ENCODE data around the gene DUSP14. TPM values are rescaled to one million over a fixed set of nuclear protein-coding genes. Genes with fewer than 3 reads are reported as not detected.

The DUSP14 gene
- total and polyA plus RNA-seq, 2 experiments from 2014 or later: 153 to 154 TPM

DNA sequence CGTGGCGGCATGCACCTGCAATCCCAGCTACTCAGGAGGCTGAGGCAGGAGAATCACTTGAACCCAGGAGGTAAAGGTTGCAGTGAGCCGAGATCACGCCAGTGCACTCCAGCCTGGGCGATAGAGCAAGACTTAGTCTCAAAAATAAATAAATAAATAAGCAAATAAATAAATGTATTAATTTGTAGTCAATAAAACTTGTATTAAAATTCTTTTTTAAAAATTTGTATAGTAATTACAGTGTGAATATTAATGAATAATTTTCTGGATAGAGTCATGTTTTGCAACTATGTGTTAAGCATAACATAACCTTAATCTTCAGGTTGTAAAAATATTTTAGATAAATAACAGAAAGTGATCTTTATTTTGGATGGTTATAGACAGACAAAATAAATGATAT, 27.2 kb upstream of the DUSP14 start:
- Histone ChIP-seq H4K20me1 (ENCODE audit: insufficient read depth) (no peaks in the 10 kb centered on the region), H3K79me2 (ENCODE audit: insufficient read depth) (0 out of 2 replicates have a peak, but pooled peaks cover 6% of the 10 kb centered on the region), H3K9ac (no peak overlapping the region), H3K27ac (no peak overlapping the region), H3K4me3 (no peak overlapping the region), H3K36me3 (ENCODE audit: low read depth) (peaks cover 31% of the 10 kb centered on the region), H3K9me2 (ENCODE audit: insufficient read depth) (no peaks in the 10 kb centered on the region), H3F3A (ENCODE audit: insufficient read depth) (peaks cover 5% of the 10 kb centered on the region), H3K4me2 (ENCODE audit: unreplicated experiment) (no peak overlapping the region), H3K9me3 (ENCODE audit: low read depth) (no peaks in the 10 kb centered on the region), H3K27me3 (replicated peaks; ENCODE audit: insufficient read depth) (no peaks in the 10 kb centered on the region), H3K4me1 (ENCODE audit: insufficient read depth) (peaks cover 10% of the 10 kb centered on the region), H2AFZ (no peak overlapping the region)
- no peak for DNase-seq
- in situ Hi-C loops (cut with MboI): no loop called here
- 93 to 98% methylated on average over 5 of the region's 5 CpGs for WGBS, 2 experiments (ENCODE audit: low coverage in 1 of 2, low lambda C conversion rate in 2 of 2, missing lambda C conversion rate in 2 of 2)
- TF ChIP-seq EZH2 (IDR thresholded peaks at IDR 0.05; ENCODE audit: insufficient read depth, poor library complexity, severe bottlenecking) (no peak), EZH2phosphoT487 (IDR thresholded peaks at IDR 0.05; ENCODE audit: insufficient read depth, low read depth) (no peak)

DNA sequence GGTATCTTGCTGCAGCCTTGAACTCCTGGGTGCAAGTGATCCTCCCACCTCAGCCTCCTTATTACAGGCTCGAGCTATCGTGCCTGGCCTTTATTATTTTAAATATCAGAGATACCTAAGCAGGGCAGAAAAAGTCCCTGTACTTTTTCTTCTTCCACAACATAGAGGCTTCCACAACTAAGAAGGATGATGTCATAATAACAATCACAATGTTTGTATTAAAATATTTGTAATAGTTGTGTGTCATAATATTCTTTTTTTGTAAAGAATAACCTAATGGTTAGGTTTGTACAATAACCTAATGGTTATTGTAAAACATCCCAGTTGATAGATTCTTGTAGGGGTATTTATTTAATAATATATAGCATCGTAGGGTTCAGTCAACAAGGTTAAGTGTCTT, 26.7 kb upstream of the DUSP14 start:
- Histone ChIP-seq H3K9ac (no peak overlapping the region), H3F3A (ENCODE audit: insufficient read depth) (peaks cover 1% of the 10 kb centered on the region), H3K4me1 (ENCODE audit: insufficient read depth) (peaks cover 10% of the 10 kb centered on the region), H2AFZ (no peak overlapping the region), H3K27ac (no peak overlapping the region), H3K9me2 (ENCODE audit: insufficient read depth) (no peaks in the 10 kb centered on the region), H3K9me3 (ENCODE audit: low read depth) (no peaks in the 10 kb centered on the region), H3K27me3 (replicated peaks; ENCODE audit: insufficient read depth) (no peaks in the 10 kb centered on the region), H3K4me2 (ENCODE audit: unreplicated experiment) (no peak overlapping the region), H4K20me1 (ENCODE audit: insufficient read depth) (no peaks in the 10 kb centered on the region), H3K79me2 (ENCODE audit: insufficient read depth) (0 out of 2 replicates have a peak, but pooled peaks cover under 1% of the 10 kb centered on the region), H3K4me3 (no peak overlapping the region), H3K36me3 (ENCODE audit: low read depth) (peaks cover 36% of the 10 kb centered on the region)
- DNase-seq: no peak
- 95 to 98% methylated on average over 3 of the region's 3 CpGs for WGBS, 2 experiments (ENCODE audit: low coverage in 1 of 2, low lambda C conversion rate in 2 of 2, missing lambda C conversion rate in 2 of 2)
- TF ChIP-seq EZH2 (IDR thresholded peaks at IDR 0.05; ENCODE audit: insufficient read depth, poor library complexity, severe bottlenecking) (no peak), EZH2phosphoT487 (IDR thresholded peaks at IDR 0.05; ENCODE audit: insufficient read depth, low read depth) (no peak)
- in situ Hi-C loops (cut with MboI): no loop called here

DNA sequence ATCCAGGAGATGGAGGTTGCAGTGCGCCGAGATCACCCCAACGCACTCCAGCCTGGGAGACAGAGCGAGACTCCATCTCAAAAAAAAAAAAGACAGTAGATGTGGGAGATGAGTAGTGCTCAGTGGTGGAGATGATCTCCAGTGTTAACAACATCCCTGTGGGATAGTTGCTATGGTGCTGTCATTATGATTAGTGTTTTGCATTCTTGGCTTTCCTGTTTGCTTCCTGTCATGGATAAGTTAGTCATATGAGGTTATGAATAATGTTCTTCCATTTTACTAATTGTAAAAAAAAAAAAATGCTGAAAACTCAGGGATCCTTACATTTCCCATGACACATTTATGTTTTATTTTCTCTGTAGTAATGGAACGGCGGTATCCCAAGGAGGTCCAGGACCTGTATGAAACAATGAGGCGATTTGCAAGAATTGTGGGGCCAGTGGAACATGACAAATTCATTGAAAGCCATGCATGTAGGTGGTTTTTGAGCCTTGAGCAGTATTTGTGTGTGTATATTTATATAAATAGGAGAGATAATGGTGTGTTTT, 24.5 kb upstream of the DUSP14 start:
- H3K4me3 ChIP-seq: no peak overlapping the region
- TF ChIP-seq EZH2phosphoT487 (IDR thresholded peaks at IDR 0.05; ENCODE audit: insufficient read depth, low read depth): no peak
- no peak for TF ChIP-seq EZH2 (IDR thresholded peaks at IDR 0.05; ENCODE audit: insufficient read depth, poor library complexity, severe bottlenecking)
- H3K9me3 ChIP-seq (ENCODE audit: low read depth): no peaks in the 10 kb centered on the region
- no peak overlapping the region for H2AFZ ChIP-seq
- no peaks in the 10 kb centered on the region for H3K79me2 ChIP-seq (ENCODE audit: insufficient read depth)
- no peak overlapping the region for H3K9ac ChIP-seq
- H3K27me3 ChIP-seq (replicated peaks; ENCODE audit: insufficient read depth): no peaks in the 10 kb centered on the region
- no peaks in the 10 kb centered on the region for H3K9me2 ChIP-seq (ENCODE audit: insufficient read depth)
- peak; percentile 60 for DNase-seq
- no peaks in the 10 kb centered on the region for H3K4me1 ChIP-seq (ENCODE audit: insufficient read depth)
- H3K36me3 ChIP-seq (ENCODE audit: low read depth): peaks cover 44% of the 10 kb centered on the region
- H4K20me1 ChIP-seq (ENCODE audit: insufficient read depth): no peaks in the 10 kb centered on the region
- no peak overlapping the region for H3K4me2 ChIP-seq (ENCODE audit: unreplicated experiment)
- H3F3A ChIP-seq (ENCODE audit: insufficient read depth): no peaks in the 10 kb centered on the region; the same call in 1 of the 2 replicates
- peak overlapping the region; percentile 22 for H3K27ac ChIP-seq
- in situ Hi-C loops (cut with MboI): no loop called here
- 97 to 98% methylated on average over 7 of the region's 7 CpGs for WGBS, 2 experiments (ENCODE audit: low coverage in 1 of 2, low lambda C conversion rate in 2 of 2, missing lambda C conversion rate in 2 of 2)

GRCh38 chr17:37466471-37466870, 23.2 kb upstream of the DUSP14 start:
- Histone ChIP-seq H3K27ac (no peak overlapping the region), H3K4me3 (no peak overlapping the region), H3K4me1 (ENCODE audit: insufficient read depth) (no peaks in the 10 kb centered on the region), H3K9me2 (ENCODE audit: insufficient read depth) (no peaks in the 10 kb centered on the region), H3K9me3 (ENCODE audit: low read depth) (no peaks in the 10 kb centered on the region), H3K27me3 (replicated peaks; ENCODE audit: insufficient read depth) (no peaks in the 10 kb centered on the region), H3F3A (ENCODE audit: insufficient read depth) (no peaks in the 10 kb centered on the region; the same call in 1 of the 2 replicates), H3K4me2 (ENCODE audit: unreplicated experiment) (no peak overlapping the region), H3K9ac (no peak overlapping the region), H3K36me3 (ENCODE audit: low read depth) (peaks cover 52% of the 10 kb centered on the region), H3K79me2 (ENCODE audit: insufficient read depth) (no peaks in the 10 kb centered on the region), H2AFZ (no peak overlapping the region), H4K20me1 (ENCODE audit: insufficient read depth) (no peaks in the 10 kb centered on the region)
- in situ Hi-C loops (cut with MboI): no loop called here
- no peak for DNase-seq
- no peak for TF ChIP-seq EZH2 (IDR thresholded peaks at IDR 0.05; ENCODE audit: insufficient read depth, poor library complexity, severe bottlenecking)
- TF ChIP-seq EZH2phosphoT487 (IDR thresholded peaks at IDR 0.05; ENCODE audit: insufficient read depth, low read depth): no peak
- WGBS, 2 experiments (ENCODE audit: low coverage in 1 of 2, low lambda C conversion rate in 2 of 2, missing lambda C conversion rate in 2 of 2): 100% methylated on average over 1 of the region's 1 CpG
